HEK293 (cell line): Measurements from ENCODE around the gene BZW2.

Source experiments
- CTCF ChIP-seq: fragments of 450-650 bp; formaldehyde crosslinking; IDR thresholded peaks from 2 replicates; pipeline ENCODE4 v1.5.1; 2016; ENCODE audit warnings: missing biosample characterization, missing genetic modification characterization
- KLF16 ChIP-seq: fragments of 450-650 bp; formaldehyde crosslinking; IDR thresholded peaks from 2 replicates; pipeline ENCODE4 v1.5.1; 2017; ENCODE audit warnings: missing biosample characterization, missing genetic modification characterization
- REST ChIP-seq: fragments of 450-650 bp; formaldehyde crosslinking; IDR thresholded peaks from 2 replicates; pipeline ENCODE4 v1.5.1; 2016; ENCODE audit warnings: missing biosample characterization, missing genetic modification characterization
- SETDB1 ChIP-seq: IDR thresholded peaks from one replicate; pipeline ENCODE4 v1.6.1; 2017; ENCODE audit warnings: mild to moderate bottlenecking, low read length, moderate library complexity, mixed read lengths; ENCODE audit not compliant: insufficient read length
- ZBTB7A ChIP-seq: fragments of 450-650 bp; formaldehyde crosslinking; IDR thresholded peaks from 2 replicates; pipeline ENCODE4 v1.5.1; 2016; ENCODE audit warnings: low read depth, missing biosample characterization, missing genetic modification characterization
- ZNF211 ChIP-seq: fragments of 450-650 bp; formaldehyde crosslinking; IDR thresholded peaks from 2 replicates; pipeline ENCODE4 v1.5.1; 2016; ENCODE audit warnings: low read depth, missing biosample characterization, missing genetic modification characterization
- ZNF292 ChIP-seq: fragments of 450-650 bp; formaldehyde crosslinking; IDR thresholded peaks from 2 replicates; pipeline ENCODE4 v1.5.1; 2016; ENCODE audit warnings: low read depth, missing biosample characterization, missing genetic modification characterization, borderline replicate concordance
- ZNF449 ChIP-seq: fragments of 450-650 bp; formaldehyde crosslinking; IDR thresholded peaks from 2 replicates; pipeline ENCODE4 v1.5.1; 2017; ENCODE audit warnings: missing biosample characterization, mild to moderate bottlenecking, missing genetic modification characterization, moderate library complexity
- ZNF473 ChIP-seq: fragments of 450-650 bp; formaldehyde crosslinking; IDR thresholded peaks from 2 replicates; pipeline ENCODE4 v1.5.1; 2017; ENCODE audit warnings: missing biosample characterization, missing genetic modification characterization

GRCh38 chr7:16677978-16678494 is 32.1 kb downstream of the BZW2 start:
- TF ChIP-seq ZBTB7A (tag by site-specific recombination), result no peak
- TF ChIP-seq CTCF (tag by site-specific recombination), result no peak
- no peak for TF ChIP-seq KLF16 (tag by site-specific recombination)
- no peak for TF ChIP-seq ZNF211
- no peak for TF ChIP-seq ZNF473 (tag by site-specific recombination)
- no peak for TF ChIP-seq REST (tag by site-specific recombination)
- TF ChIP-seq ZNF292 (tag by site-specific recombination), result no peak
- no peak for TF ChIP-seq ZNF449 (tag by site-specific recombination)
- no peak for TF ChIP-seq SETDB1
